HG03571 (cell line): ENCODE results near the gene GADL1.

Experiments used
- ATAC-seq: cut with Tn5 transposase; IDR thresholded peaks from one replicate; pipeline ENCODE4 v1.9.1; 2021; ENCODE audit not compliant: unreplicated experiment

The GADL1 gene

GRCh38 chr3:30696403-30696819, 198.1 kb downstream of the GADL1 start:
- no peak for ATAC-seq

- no peak for ATAC-seq
Observed at GRCh38 chr3:30695302-30696061, 199.0 kb downstream of the GADL1 start.

GRCh38 chr3:30694668-30695067, 199.8 kb downstream of the GADL1 start:
- no peak for ATAC-seq

- no peak for ATAC-seq
Observed at GRCh38 chr3:30694148-30694547, 200.3 kb downstream of the GADL1 start.

GRCh38 chr3:30693470-30694120, 200.9 kb downstream of the GADL1 start:
- peak; percentile 88 for ATAC-seq

- ATAC-seq = no peak
Observed at GRCh38 chr3:30692498-30693130, 201.8 kb downstream of the GADL1 start.

- no peak for ATAC-seq
Observed at GRCh38 chr3:30691944-30692343, 202.5 kb downstream of the GADL1 start.

- ATAC-seq = no peak
Observed at GRCh38 chr3:30691249-30691880, 203.1 kb downstream of the GADL1 start.

GRCh38 chr3:30690199-30690598, 204.3 kb downstream of the GADL1 start:
- ATAC-seq = no peak

- no peak for ATAC-seq
Observed at GRCh38 chr3:30688776-30689641, 205.5 kb downstream of the GADL1 start.

- no peak for ATAC-seq
Observed at GRCh38 chr3:30687930-30688570, 206.4 kb downstream of the GADL1 start.

- ATAC-seq = no peak
Observed at GRCh38 chr3:30686799-30687198, 207.7 kb downstream of the GADL1 start.

- no peak for ATAC-seq
Observed at GRCh38 chr3:30686176-30686575, 208.3 kb downstream of the GADL1 start.

- ATAC-seq = no peak
Observed at GRCh38 chr3:30685267-30685667, 209.2 kb downstream of the GADL1 start.

- no peak for ATAC-seq
Observed at GRCh38 chr3:30684356-30684755, 210.1 kb downstream of the GADL1 start.

GRCh38 chr3:30683769-30684168, 210.7 kb downstream of the GADL1 start:
- ATAC-seq = no peak

GRCh38 chr3:30682434-30683155, 211.9 kb downstream of the GADL1 start:
- no peak for ATAC-seq

- no peak for ATAC-seq
Observed at GRCh38 chr3:30681649-30682211, 212.7 kb downstream of the GADL1 start.
